Panc1 (cell line): ENCODE results near the gene RRAGC.

Source experiments
- CTCF ChIP-seq: fragments of 450-650 bp; IDR thresholded peaks from 2 replicates; pipeline ENCODE4 v1.5.1; 2017; ENCODE audit warnings: mild to moderate bottlenecking
- POLR2AphosphoS5 ChIP-seq: IDR thresholded peaks from 2 replicates; pipeline ENCODE4 v1.6.1; 2012; ENCODE audit warnings: mild to moderate bottlenecking, low read depth, low read length, moderate library complexity
- REST ChIP-seq, 2 experiments: IDR thresholded peaks; 2 replicates each; pipeline ENCODE4 v1.6.1; 2011 to 2012; ENCODE audit warnings: low read depth in 2 of 2, control low read depth in 1 of 2, low read length in 1 of 2, mild to moderate bottlenecking in 1 of 2, moderate library complexity in 1 of 2; ENCODE audit not compliant: insufficient read depth in 1 of 2
- SIN3A ChIP-seq: IDR thresholded peaks from 2 replicates; pipeline ENCODE4 v1.6.1; 2012; ENCODE audit warnings: low read depth, mild to moderate bottlenecking, low read length, moderate library complexity, borderline replicate concordance; ENCODE audit not compliant: insufficient read depth

GRCh38 chr1:38793299-38793698 lies 66.3 kb downstream of the RRAGC start:
- TF ChIP-seq REST (IDR thresholded peaks at IDR 0.05; ENCODE audit: insufficient read depth in 1 of 2, low read depth in 2 of 2, low read length in 1 of 2) (no peak), CTCF (no peak), SIN3A (no peak), POLR2AphosphoS5 (no peak)
